GM13976 (cell line): ENCODE data around the gene TEP1.
"Not testable (repeated sequence)": the region's sequence is repeated elsewhere in the genome, so short reads cannot be mapped to it uniquely, and the experiment has no call there.

ENCODE experiments used
- DNase-seq: peaks from one replicate; pipeline ENCODE4 v3.0.0; 2012; ENCODE audit warnings: low spot score
- in situ Hi-C: fragments of 300-500 bp; cut with MboI; formaldehyde crosslinking; loops from one replicate; pipeline ENCODE4 v1.12.0; 2022; ENCODE audit warnings: low sequenced_read_pairs, mixed read lengths, inconsistent platforms; ENCODE audit not compliant: unreplicated experiment
- TF ChIP-seq, protein P1 (sequence below): IDR thresholded peaks from 2 replicates; pipeline ENCODE4 v1.5.1; 2012; ENCODE audit warnings: borderline replicate concordance, mild to moderate bottlenecking; ENCODE audit not compliant: insufficient read depth; ENCODE audit errors: extremely low read depth, missing control alignments, control extremely low read depth

Gene TEP1

DNA sequence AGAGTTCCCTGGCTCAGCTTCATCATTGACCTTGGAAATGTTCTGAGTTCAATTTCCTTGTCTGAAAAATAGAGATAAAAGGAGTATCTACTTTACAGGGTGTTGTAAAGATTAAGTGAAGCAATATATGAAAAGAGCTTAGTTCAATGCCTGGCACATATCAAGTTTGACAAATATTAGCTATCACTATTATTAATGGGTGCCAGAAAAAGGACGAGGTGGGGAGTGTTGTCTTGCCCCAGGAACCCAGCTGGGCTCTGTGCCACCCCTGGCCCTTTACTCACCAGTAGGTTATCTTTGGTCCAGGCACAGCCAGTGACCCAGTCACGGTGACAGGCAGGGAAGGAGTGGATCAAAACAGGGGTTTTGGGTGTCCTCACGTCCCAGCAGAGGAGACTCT lies 37.8 kb downstream of the TEP1 start:
- no peak for DNase-seq
- TF ChIP-seq, protein P1, sequence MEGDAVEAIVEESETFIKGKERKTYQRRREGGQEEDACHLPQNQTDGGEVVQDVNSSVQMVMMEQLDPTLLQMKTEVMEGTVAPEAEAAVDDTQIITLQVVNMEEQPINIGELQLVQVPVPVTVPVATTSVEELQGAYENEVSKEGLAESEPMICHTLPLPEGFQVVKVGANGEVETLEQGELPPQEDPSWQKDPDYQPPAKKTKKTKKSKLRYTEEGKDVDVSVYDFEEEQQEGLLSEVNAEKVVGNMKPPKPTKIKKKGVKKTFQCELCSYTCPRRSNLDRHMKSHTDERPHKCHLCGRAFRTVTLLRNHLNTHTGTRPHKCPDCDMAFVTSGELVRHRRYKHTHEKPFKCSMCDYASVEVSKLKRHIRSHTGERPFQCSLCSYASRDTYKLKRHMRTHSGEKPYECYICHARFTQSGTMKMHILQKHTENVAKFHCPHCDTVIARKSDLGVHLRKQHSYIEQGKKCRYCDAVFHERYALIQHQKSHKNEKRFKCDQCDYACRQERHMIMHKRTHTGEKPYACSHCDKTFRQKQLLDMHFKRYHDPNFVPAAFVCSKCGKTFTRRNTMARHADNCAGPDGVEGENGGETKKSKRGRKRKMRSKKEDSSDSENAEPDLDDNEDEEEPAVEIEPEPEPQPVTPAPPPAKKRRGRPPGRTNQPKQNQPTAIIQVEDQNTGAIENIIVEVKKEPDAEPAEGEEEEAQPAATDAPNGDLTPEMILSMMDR: no peak
- in situ Hi-C loops: no loop called here

DNA sequence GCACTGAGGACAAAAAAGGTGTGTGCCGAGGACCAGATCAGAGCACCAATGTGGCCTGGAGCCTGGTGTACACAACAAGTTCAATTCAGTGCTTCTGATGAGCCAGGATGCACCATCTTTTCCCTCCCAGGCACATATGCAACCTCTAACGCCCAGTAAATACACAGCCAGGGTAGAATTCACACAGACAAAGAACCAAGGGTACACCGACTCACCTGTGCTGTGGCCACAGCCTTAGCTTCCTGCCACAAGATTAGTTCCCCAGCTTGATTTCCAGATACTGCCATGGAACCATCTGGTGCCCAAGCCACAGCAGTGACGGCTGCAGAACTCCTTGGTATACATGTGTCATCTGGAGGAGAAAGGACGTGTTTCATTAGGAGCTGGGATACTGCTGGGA lies 40.5 kb downstream of the TEP1 start:
- in situ Hi-C loops: no loop called here
- TF ChIP-seq, protein P1: no peak
- no peak for DNase-seq

DNA sequence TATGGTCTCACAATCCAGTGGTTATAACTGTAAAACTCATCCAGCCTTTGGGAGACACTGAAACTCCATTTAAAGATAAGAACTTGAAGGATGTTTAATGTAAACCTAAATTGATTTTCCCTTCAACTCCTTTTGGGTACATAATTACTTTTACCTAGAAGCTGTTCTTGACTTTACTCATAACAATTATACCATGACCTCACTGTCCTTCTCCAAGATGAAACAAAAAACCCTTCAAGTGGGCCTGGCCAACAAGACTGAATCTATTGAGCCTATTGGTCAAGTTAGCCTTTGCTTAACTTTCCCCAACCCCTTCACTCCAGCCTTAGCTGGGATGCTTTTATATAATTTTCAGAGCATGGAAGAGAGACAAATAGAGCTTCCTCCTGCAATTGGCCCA lies 47.4 kb downstream of the TEP1 start:
- TF ChIP-seq, protein P1: no peak
- in situ Hi-C loops: no loop called here
- no peak for DNase-seq

DNA sequence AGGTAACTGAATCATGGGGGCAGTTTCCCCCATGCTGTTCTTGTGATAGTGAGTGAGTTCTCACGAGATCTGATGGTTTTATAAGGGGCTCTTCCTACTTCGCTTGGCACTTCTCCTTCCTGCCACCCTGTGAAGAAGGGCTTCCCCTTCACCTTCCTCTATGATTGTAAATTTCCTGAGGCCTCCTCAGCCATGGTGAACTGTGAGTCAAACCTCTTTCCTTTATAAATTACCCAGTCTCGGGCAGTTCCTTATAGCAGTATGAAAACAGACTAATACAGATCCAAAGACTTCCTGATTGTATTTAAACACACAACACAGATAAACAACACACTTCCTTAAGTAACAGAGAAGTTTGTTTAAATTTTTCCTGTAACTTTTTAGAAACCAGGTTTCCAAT lies 54.8 kb downstream of the TEP1 start:
- DNase-seq, in situ Hi-C loops: not testable (repeated sequence)

DNA sequence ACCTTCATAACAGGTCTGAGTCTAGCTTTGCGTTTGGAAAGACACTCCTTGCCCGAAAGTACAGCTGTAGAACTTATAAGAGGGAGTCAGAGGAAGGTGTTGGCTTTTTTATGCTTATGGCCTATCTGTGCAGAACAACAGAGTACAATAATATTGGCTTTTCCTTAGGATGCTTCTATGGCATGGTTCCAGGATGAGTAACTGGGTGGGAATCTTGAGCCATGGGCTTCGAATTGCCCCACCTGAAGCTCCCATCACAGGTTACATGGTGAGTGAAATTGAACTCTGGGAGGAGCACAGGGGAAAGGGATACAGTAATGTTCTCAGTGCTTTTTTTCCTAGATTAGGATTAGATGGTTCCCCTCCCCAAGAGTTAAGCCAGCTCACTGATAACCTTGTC lies 56.9 kb downstream of the TEP1 start:
- TF ChIP-seq, protein P1: no peak
- no peak for DNase-seq
- in situ Hi-C loops: no loop called here

DNA sequence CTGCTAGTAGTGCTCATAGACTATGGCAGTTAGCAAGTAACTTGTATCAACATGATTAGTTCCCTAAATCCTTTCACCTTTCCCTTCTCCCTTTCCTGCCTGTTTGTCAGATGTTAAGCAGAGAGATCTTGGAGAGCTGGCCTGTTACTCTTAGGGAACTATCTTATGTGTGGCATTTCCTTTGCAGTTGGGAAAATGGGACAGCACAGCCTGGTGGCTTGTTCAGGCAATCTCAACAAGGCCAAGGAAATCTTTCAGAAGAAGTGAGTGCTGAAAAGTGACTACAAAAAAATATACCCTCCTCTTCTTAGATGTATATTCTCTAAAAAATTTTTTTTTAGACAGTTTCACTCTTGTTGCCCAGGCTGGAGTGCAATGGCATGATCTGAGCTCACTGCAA lies 62.4 kb downstream of the TEP1 start:
- TF ChIP-seq, protein P1: no peak
- DNase-seq: no peak
- in situ Hi-C loops: no loop called here

DNA sequence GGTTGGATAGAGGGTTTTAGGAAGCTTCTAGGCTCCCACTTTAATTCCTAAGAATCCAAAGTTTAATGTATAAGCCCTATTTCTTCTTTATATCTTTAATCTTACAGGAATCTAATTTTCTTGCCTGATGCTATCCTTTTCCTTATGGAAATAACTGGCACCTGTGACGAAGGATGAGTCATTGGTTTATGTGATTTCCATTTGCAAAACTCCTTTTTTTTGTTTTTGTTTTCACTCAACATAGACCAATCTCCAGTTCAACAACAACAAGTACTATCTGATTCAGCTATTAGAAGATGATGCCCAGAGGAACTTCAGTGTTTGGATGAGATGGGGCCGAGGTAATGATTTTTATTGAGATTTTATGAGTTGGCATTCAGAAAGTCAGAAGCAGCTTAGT lies 63.0 kb downstream of the TEP1 start:
- in situ Hi-C loops: no loop called here
- no peak for DNase-seq
- TF ChIP-seq, protein P1: no peak
